GM18519 (cell line): ENCODE results near the gene MFRP.

ENCODE experiments used
- ATAC-seq: cut with Tn5 transposase; IDR thresholded peaks from one replicate; pipeline ENCODE4 v1.9.1; 2021; ENCODE audit warnings: mild to moderate bottlenecking, moderate library complexity; ENCODE audit not compliant: unreplicated experiment, low FRiP score

The MFRP gene

DNA sequence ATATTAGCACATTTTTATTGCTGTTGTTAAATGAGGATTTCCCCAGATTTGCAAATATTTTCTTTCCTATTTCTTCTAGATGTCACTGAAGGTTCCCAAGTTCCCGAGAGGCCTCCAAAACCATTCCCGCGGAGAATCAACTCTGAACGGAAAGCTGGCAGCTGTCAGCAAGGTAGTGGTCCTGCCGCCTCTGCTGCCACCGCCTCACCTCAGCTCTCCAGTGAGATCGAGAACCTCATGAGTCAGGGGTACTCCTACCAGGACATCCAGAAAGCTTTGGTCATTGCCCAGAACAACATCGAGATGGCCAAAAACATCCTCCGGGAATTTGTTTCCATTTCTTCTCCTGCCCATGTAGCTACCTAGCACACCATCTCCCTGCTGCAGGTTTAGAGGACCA, 47.1 kb downstream of the MFRP start:
- no peak for ATAC-seq

GRCh38 chr11:119298726-119299125, 47.8 kb downstream of the MFRP start:
- no peak for ATAC-seq

- ATAC-seq = no peak
These were observed 48.6 kb downstream of the MFRP start for GRCh38 chr11:119297938-119298337.

- no peak for ATAC-seq
These were observed 51.3 kb downstream of the MFRP start for GRCh38 chr11:119295178-119295577.

GRCh38 chr11:119293461-119293860, 53.0 kb downstream of the MFRP start:
- no peak for ATAC-seq

DNA sequence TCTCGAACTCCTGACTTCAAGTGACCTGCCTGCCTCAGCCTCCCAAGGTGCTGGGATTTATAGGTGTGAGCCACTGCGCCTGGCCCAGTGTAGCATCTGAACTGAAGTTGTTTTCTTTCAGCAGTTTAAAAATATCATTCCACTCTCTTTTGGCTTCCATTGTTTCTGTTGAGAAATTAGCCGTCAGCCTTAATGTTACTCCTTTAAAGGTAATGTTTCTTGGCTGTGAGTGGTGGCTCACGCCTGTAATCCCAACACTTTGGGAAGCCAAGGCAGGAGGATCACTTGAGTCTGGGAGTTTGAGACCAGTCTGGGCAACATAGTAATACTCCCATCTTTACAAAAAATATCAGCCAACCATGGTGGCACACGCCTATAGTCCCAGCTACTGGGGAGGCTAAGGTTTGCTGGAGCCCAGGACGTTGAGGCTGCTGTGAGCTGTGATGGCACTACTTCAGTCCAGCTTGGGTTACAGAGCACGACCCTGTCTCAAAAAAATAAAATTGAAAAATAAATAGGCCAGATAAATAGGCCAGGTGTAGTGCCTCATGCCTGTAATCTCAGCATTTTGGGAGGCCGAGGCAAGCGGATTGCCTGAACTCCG, 55.5 kb downstream of the MFRP start:
- no peak for ATAC-seq
